HepG2 (cell line): ENCODE data around the gene MOK. TPM values are rescaled to one million over a fixed set of nuclear protein-coding genes. Genes with fewer than 3 reads are reported as not detected.
"Not testable (repeated sequence)": the region's sequence is repeated elsewhere in the genome, so short reads cannot be mapped to it uniquely, and the experiment has no call there.

Experiments used
- ATAC-seq: fragments of 200-7000 bp; cut with Tn5 transposase; 3 replicates; pipeline ENCODE4 v1.9.1; 2020; ENCODE audit warnings: mild to moderate bottlenecking, moderate library complexity
- BruUV-seq: library from RNA; stranded (reverse); fragments of 400-500 nt; replicated peaks from 2 replicates; lab custom pipeline; 2021; lab: Mats Ljungman, UMichigan
- CTCF ChIA-PET: fragments of 300-600 bp; formaldehyde crosslinking; extraction: SDS; loops from one replicate; lab custom pipeline; 2021; ENCODE audit warnings: low total read pairs, inconsistent platforms, low intra/inter-chr PET ratio; lab: Yijun Ruan, JAX
- POLR2A ChIA-PET: fragments of 350-600 bp; sonication (Branson Sonifier 250); formaldehyde crosslinking; loops from one replicate; lab custom pipeline; 2020; ENCODE audit warnings: antibody characterized with exemption, inconsistent platforms; lab: Yijun Ruan, JAX
- DNase-seq: peaks from one replicate; pipeline ENCODE4 v3.0.0-alpha.2; 2015; ENCODE audit warnings: low spot score
- FAIRE-seq: peaks from 3 replicates; lab custom pipeline; 2011; peaks lifted over from hg19 to GRCh38; lab: Jason Lieb, UNC
- H2AFZ ChIP-seq: one replicate; pipeline ENCODE4 v1.6.1; 2011; ENCODE audit warnings: low read length, inconsistent platforms
- H3K27ac ChIP-seq: fragments of 300-600 bp; 3 replicates; pipeline ENCODE4 v1.8.0; 2011; ENCODE audit warnings: mixed run types, mild to moderate bottlenecking, mixed read lengths, low read length, inconsistent platforms; ENCODE audit not compliant: insufficient read depth; ENCODE audit errors: extremely low read length
- H3K27me3 ChIP-seq, 2 experiments: fragments of 200-600 bp in 1 of 2; 2 replicates in 1 of 2; 3 replicates in 1 of 2; pipeline versions ENCODE4 v1.6.0 to v1.8.0; 2011; ENCODE audit warnings: low read length in 2 of 2, mild to moderate bottlenecking in 2 of 2, moderate library complexity in 2 of 2, inconsistent platforms in 1 of 2; ENCODE audit not compliant: insufficient read depth in 2 of 2, control insufficient read depth in 1 of 2
- H3K36me3 ChIP-seq, 2 experiments: fragments of 200-600 bp in 1 of 2; replicated peaks in 1 of 2; 2 replicates in 1 of 2; 3 replicates in 1 of 2; pipeline versions ENCODE4 v1.5.1 to v1.8.0; 2011; ENCODE audit warnings: low read length in 2 of 2, inconsistent platforms in 1 of 2; ENCODE audit not compliant: insufficient read depth in 2 of 2, control insufficient read depth in 1 of 2
- H3K4me1 ChIP-seq: 2 replicates; pipeline ENCODE4 v1.5.1; 2012; ENCODE audit warnings: low read length, inconsistent platforms; ENCODE audit not compliant: insufficient read depth
- H3K4me2 ChIP-seq: 2 replicates; pipeline ENCODE4 v1.6.0; 2011; ENCODE audit warnings: low read depth, low read length, inconsistent platforms
- H3K4me3 ChIP-seq, 3 experiments: fragments of 200-600 bp in 1 of 3; sonication (generic), shearing (Covaris generic) in 1 of 3; replicated peaks in 1 of 3; 2 replicates each; pipeline ENCODE4 v1.5.1; 2011 to 2016; ENCODE audit warnings: low read length in 3 of 3, inconsistent platforms in 2 of 3, low read depth in 2 of 3, mild to moderate bottlenecking in 2 of 3, control low read depth in 1 of 3, mixed read lengths in 1 of 3; ENCODE audit not compliant: insufficient read depth in 1 of 3
- H3K79me2 ChIP-seq: one replicate; pipeline ENCODE4 v1.6.1; 2011; ENCODE audit warnings: low read length, inconsistent platforms; ENCODE audit not compliant: insufficient read depth
- H3K9ac ChIP-seq: 2 replicates; pipeline ENCODE4 v1.6.0; 2011; ENCODE audit warnings: mild to moderate bottlenecking, low read depth, low read length, inconsistent platforms; ENCODE audit not compliant: insufficient read depth
- H3K9me3 ChIP-seq: 2 replicates; pipeline ENCODE4 v1.5.1; 2012; ENCODE audit warnings: mild to moderate bottlenecking, low read length
- H4K20me1 ChIP-seq: 2 replicates; pipeline ENCODE4 v1.6.0; 2011; ENCODE audit warnings: inconsistent platforms, mild to moderate bottlenecking, low read length, moderate library complexity; ENCODE audit not compliant: insufficient read depth
- KLF9 ChIP-seq: IDR thresholded peaks from 2 replicates; pipeline ENCODE4 v1.6.1; 2016; ENCODE audit warnings: low read depth
- MED8 ChIP-seq: sonication (generic); formaldehyde crosslinking; IDR thresholded peaks from 2 replicates; pipeline ENCODE4 v1.8.1; 2023; ENCODE audit warnings: mild to moderate bottlenecking, missing genetic modification reagents; ENCODE audit not compliant: insufficient replicate concordance
- NFYB ChIP-seq: sonication (generic); formaldehyde crosslinking; IDR thresholded peaks from 2 replicates; pipeline ENCODE4 v1.4.0; 2020; ENCODE audit warnings: missing genetic modification reagents
- NFYC ChIP-seq: IDR thresholded peaks from 2 replicates; pipeline ENCODE4 v1.6.1; 2016; ENCODE audit warnings: missing genetic modification reagents, missing compliant biosample characterization
- XBP1 ChIP-seq: sonication (generic); formaldehyde crosslinking; IDR thresholded peaks from 2 replicates; pipeline ENCODE4 v1.5.0; 2020; ENCODE audit warnings: missing genetic modification reagents
- ZFP36L2 ChIP-seq: sonication (generic); formaldehyde crosslinking; IDR thresholded peaks from 2 replicates; pipeline ENCODE4 v1.4.0; 2020; ENCODE audit warnings: missing genetic modification reagents
- ZNF136 ChIP-seq: sonication (generic); formaldehyde crosslinking; IDR thresholded peaks from 2 replicates; pipeline ENCODE4 v1.8.1; 2022; ENCODE audit warnings: low read depth, mild to moderate bottlenecking, moderate library complexity, missing genetic modification reagents
- ZNF678 ChIP-seq: sonication (generic); formaldehyde crosslinking; IDR thresholded peaks from 2 replicates; pipeline ENCODE4 v1.4.0; 2020; ENCODE audit warnings: mild to moderate bottlenecking, missing genetic modification reagents
- ZNF792 ChIP-seq: IDR thresholded peaks from 2 replicates; pipeline ENCODE4 v1.6.1; 2016
- ZSCAN12 ChIP-seq: sonication (generic); formaldehyde crosslinking; IDR thresholded peaks from 2 replicates; pipeline ENCODE4 v1.9.0; 2021; ENCODE audit warnings: mild to moderate bottlenecking, missing genetic modification reagents
- WGBS: methylation state at CpG from one replicate; pipeline ENCODE4 v1.1.6; 2017; ENCODE audit warnings: low lambda C conversion rate; 5-methylcytosine and 5-hydroxymethylcytosine counted together
- in situ Hi-C: cut with HindIII; loops from 2 replicates; pipeline ENCODE4 v1.10.0; 2017; ENCODE audit warnings: low pct_unique_long_range_greater_than_20kb; ENCODE audit not compliant: extremely low pct_ligation_motif_present
- intact Hi-C: fragments of 100-400 bp; cut with micrococcal nuclease; formaldehyde crosslinking; loops from one replicate; pipeline ENCODE4 v1.10.0; 2022; ENCODE audit not compliant: unreplicated experiment
- polyA plus RNA-seq, 8 experiments: library from polyadenylated mRNA; depleted of rRNA in 3 of 8; stranded (reverse) in 7 of 8; unstranded in 1 of 8; fragments of >200 nt; fragmentation: Illumina TruSeq in 4 of 8; extraction: Trizol in 4 of 8; gene quantifications; 2 replicates each; pipeline versions ENCODE4 v1.2.1 to v1.2.3, GENCODE V29; 2011 to 2016; ENCODE audit warnings: low read depth in 4 of 8, missing spikeins in 1 of 8, mixed read lengths in 1 of 8; ENCODE audit not compliant: insufficient read depth in 1 of 8
- total RNA-seq, 5 experiments: library from RNA; depleted of rRNA; stranded (reverse); fragments of >200 nt; fragmentation: Illumina TruSeq; extraction: Trizol; gene quantifications; 2 replicates each; pipeline ENCODE4 v1.2.3, GENCODE V29; 2016; ENCODE audit warnings: low read depth in 1 of 5
- TF ChIP-seq, protein P1 (sequence below): sonication (generic); formaldehyde crosslinking; conservative IDR thresholded peaks from 2 replicates; pipeline ENCODE4 v1.8.0; 2022; ENCODE audit warnings: mild to moderate bottlenecking, moderate library complexity, missing genetic modification reagents

MOK gene
- total and polyA plus RNA-seq, 2 of the 13 experiments (the other 11 are each of a cell fraction or from before 2014, with no cell fraction given): 15.3 to 16.9 TPM

DNA sequence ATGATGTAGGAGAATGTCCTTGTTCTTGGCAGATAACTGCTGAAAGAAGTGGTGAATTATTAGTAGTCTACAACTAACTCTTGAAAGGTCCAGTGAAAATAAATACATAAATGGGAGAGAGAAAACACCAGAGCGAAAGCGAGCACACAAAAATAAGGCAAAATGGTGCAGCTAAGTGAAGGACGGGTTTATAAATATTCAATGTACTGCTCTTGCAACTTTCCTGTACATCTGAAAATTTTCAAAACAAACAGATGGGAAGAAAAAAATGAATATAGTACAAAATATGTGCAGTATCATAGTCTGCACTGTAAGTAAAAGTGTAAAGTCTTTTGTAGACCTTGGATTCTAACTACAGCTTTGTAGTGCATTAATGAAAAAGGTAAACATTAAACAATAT, 1.3 kb downstream of the MOK start (continued):
- TF ChIP-seq ZNF678 (CRISPR knock-in tag) (no peak), XBP1 (CRISPR knock-in tag) (no peak), MED8 (CRISPR knock-in tag) (no peak), ZNF792 (CRISPR knock-in tag) (no peak), ZNF136 (CRISPR knock-in tag) (no peak), ZSCAN12 (CRISPR knock-in tag) (no peak), ZFP36L2 (CRISPR knock-in tag) (no peak), KLF9 (CRISPR knock-in tag) (no peak)
- TF ChIP-seq, protein P1, sequence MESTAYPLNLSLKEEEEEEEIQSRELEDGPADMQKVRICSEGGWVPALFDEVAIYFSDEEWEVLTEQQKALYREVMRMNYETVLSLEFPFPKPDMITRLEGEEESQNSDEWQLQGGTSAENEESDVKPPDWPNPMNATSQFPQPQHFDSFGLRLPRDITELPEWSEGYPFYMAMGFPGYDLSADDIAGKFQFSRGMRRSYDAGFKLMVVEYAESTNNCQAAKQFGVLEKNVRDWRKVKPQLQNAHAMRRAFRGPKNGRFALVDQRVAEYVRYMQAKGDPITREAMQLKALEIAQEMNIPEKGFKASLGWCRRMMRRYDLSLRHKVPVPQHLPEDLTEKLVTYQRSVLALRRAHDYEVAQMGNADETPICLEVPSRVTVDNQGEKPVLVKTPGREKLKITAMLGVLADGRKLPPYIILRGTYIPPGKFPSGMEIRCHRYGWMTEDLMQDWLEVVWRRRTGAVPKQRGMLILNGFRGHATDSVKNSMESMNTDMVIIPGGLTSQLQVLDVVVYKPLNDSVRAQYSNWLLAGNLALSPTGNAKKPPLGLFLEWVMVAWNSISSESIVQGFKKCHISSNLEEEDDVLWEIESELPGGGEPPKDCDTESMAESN (CRISPR knock-in tag): no peak

DNA sequence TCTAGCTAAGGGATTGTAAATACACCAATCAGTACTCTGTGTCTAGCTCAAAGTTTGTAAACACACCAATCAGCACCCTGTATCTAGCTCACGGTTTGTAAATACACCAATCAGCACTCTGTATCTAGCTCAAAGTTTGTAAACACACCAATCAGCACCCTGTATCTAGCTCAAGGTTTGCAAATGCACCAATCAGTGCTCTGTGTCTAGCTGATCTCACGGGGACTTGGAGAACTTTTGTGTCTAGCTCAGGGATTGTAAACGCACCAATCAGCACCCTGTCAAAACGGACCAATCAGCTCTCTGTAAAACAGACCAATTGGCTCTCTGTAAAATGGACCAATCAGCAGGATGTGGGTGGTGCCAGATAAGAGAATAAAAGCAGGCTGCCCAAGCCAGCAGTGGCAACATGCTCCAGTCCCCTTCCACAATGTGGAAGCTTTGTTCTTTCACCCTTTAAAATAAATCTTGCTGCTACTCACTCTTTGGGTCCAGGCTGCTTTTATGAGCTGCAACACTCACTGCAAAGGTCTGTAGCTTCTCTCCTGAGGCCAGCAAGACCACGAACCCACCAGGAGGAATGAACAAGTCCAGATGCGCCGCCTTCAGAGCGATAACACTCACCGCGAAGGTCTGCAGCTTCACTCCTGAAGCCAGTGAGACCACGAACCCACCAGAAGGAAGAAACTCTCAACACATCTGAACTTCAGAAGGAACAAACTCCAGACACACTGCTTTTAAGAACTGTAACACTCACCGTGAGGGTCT, 6.5 kb downstream of the MOK start:
- POLR2A ChIA-PET, BruUV-seq, FAIRE-seq, CTCF ChIA-PET, intact Hi-C loops, H3K79me2 ChIP-seq, H3K9me3 ChIP-seq, H3K36me3 ChIP-seq, H4K20me1 ChIP-seq, DNase-seq, in situ Hi-C loops, H2AFZ ChIP-seq, H3K4me3 ChIP-seq, H3K9ac ChIP-seq, H3K4me2 ChIP-seq, H3K27ac ChIP-seq, H3K27me3 ChIP-seq, ATAC-seq: not testable (repeated sequence)
- 97% methylated on average over 12 of the region's 12 CpGs for WGBS
- H3K4me1 ChIP-seq: peaks cover 12% of the 10 kb centered on the region
- TF ChIP-seq NFYC: peak; percentile 31
- TF ChIP-seq NFYB (CRISPR knock-in tag): peak; percentile 54
